Prostate gland (tissue), 2 donors: Measurements from ENCODE around the gene COQ10B.

Experiments used
- CTCF ChIP-seq, 4 experiments: fragments of 200-600 bp in 2 of 4; fragments of 450-650 bp in 2 of 4; sonication (generic) in 2 of 4; IDR thresholded peaks; 1 replicate in 3 of 4; 2 replicates in 1 of 4; pipeline ENCODE4 v1.5.1; 2016 to 2019; ENCODE audit warnings: antibody characterized with exemption in 4 of 4, mild to moderate bottlenecking in 2 of 4, moderate library complexity in 2 of 4
- POLR2A ChIP-seq: fragments of 450-650 bp; IDR thresholded peaks from one replicate; pipeline ENCODE4 v1.6.1; 2016; ENCODE audit warnings: antibody characterized with exemption, mild to moderate bottlenecking

GRCh38 chr2:197486175-197486574 is 32.8 kb downstream of the COQ10B start:
- TF ChIP-seq CTCF (IDR thresholded peaks at IDR 0.05) = no peak
- TF ChIP-seq POLR2A = no peak
